Stimulated activated CD8-positive, alpha-beta memory T cell treated with anti-CD3 and anti-CD28 coated beads, Interleukin-4, amount 100 ng/mL, for 24 hours (primary cell): ENCODE results near the gene SCN9A.
"Not testable (repeated sequence)": the region's sequence is repeated elsewhere in the genome, so short reads cannot be mapped to it uniquely, and the experiment has no call there.

ENCODE experiments used
- DNase-seq: peaks from one replicate; pipeline ENCODE4 v3.0.0-alpha.2; 2020; ENCODE audit warnings: low read depth

SCN9A gene

DNA sequence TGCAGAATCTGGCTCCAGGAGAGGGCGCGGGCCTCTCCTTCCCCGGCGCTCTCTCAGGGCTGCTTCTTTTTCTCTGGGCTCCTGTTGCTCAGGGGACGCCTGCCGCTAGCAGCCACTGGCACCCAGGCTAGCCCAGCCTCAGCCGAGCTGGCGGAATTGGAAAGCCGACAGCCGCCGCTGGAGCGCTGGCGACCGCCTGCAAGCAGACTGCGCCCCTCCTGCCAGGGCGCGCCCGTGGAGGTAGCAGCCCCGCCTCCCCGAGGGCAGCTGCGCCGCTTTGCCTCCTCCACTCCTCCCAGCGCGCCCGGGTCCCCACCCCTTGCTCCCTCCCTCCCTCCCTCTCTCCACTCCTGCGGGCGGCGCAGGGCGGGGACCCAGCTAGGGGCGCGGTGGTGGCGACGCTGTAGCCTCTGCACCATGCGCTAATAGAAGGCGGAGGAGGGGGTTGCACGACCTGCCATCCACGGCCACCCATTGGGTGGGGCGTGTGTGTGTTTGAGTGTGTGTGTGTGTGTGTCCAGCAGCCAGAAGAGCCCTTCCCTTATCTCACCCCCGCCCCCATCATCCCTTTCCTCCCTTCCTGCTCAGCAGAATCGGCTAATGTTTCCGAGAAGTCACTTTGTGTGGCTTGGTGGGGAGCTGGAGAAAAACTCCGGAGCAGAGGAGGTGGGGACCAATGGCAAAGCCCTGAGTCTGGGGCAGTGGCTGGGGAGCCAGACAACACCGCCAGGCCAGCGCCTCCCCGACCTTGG is at the start of gene SCN9A:
TSS of gene SCN9A (minus strand) at position 209 of the 752 bp plus-strand sequence. CDS start 64,188 bp downstream, outside the sequence.
- peak; percentile 24 for DNase-seq

DNA sequence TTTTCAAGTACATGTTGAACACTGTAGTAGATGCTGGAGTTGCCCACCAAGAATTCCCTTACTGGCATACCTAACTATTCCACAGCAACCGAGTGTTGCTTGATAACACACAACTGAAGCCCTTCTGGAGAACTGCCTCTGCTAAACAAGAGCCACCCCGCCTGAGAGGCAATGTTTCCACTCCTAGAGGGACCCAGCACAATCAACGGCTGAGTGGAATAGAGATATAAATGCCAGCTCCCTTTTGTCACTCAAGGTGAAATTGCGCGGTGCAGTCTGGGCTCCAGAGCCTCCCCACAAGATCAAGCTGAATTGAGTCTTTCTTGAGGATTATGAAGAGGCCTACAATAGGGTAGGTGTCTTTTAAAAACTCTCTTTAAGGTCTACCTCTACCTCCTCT is 49.1 kb upstream of the SCN9A start:
- DNase-seq: no peak

DNA sequence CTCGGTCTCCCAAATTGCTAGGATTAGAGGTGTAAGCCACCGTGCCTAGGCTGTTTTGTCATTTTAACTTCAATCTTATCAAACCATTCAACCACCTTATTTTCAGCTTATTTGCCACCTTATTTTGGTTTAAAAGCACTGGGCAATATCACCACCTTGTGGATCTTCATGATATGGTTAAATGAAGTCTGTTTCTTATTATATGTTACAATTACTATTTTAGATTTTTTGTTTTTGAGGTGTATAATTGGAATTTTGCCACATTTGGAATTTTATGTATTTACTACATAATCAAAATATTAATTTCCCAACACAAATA is 43.8 kb upstream of the SCN9A start:
- no peak for DNase-seq

DNA sequence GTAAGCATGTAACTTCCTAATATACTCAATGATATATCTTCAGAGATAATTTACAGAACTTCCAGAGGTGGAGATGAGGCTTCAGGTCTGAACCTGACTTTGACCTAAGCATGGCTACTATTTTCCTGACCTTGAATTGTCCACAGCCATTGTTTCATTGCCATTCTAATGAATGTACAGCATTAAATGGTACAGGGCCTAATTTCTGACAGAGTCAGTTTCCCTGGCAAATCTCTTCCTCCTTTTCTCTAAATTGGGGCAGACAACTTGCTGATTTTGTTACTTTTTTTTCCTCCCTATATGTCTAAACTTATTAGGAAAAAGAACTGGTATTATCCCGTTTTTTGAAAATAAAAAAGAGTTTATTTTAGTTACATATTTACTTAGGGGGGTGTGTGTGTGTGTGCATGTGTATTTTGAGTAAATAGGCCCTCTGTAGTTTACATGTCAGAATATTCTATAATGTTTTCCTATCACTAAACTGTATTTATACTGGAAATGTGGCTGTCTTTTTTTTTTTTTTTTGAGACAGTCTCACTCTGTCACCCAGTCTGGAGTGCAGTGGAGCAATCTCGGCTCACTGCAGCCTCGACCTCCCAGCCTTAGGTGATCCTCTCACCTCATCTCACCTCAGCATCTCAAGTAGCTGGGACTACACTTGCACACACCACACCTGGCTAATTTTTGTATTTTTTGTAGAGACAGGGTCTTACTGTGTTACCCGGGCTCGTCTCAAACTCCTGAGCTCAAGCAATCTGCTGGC is 43.3 kb upstream of the SCN9A start:
- DNase-seq: no peak

DNA sequence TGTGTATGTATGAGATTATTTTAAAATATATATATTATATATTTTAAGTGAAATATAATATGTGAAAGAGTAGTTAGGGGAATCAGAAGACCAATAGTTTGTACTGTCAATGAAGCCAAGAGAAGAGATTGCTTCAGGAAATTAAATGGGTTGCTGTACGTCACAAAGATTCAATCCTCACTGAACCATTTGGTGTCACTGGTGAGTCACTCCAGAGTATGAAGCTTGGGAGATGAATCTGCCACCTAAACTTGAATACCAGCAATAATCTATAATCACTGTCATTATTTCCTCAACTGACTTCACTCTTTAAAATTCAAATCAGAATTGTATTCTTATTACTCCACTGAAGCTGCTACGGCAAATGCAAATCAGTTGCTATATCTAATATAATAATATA is 41.9 kb upstream of the SCN9A start:
- DNase-seq: no peak

DNA sequence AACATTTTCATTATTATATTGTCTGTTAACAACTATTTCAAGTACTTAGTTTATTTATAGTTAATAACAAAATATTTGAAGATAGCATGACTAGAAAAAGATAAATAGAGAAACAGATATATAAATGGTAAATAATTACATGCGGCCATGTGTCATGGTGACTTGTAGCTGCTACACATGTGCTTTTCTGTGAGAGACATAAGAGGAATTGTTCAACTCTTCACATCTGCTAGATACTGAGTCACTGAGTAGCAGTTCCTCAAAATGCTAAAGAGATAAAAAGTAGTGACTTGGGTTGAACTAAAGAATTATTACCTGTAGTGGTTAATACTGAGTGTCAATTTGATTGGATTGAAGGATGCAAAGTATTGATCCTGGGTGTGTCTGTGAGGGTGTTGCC is 37.5 kb upstream of the SCN9A start:
- no peak for DNase-seq

DNA sequence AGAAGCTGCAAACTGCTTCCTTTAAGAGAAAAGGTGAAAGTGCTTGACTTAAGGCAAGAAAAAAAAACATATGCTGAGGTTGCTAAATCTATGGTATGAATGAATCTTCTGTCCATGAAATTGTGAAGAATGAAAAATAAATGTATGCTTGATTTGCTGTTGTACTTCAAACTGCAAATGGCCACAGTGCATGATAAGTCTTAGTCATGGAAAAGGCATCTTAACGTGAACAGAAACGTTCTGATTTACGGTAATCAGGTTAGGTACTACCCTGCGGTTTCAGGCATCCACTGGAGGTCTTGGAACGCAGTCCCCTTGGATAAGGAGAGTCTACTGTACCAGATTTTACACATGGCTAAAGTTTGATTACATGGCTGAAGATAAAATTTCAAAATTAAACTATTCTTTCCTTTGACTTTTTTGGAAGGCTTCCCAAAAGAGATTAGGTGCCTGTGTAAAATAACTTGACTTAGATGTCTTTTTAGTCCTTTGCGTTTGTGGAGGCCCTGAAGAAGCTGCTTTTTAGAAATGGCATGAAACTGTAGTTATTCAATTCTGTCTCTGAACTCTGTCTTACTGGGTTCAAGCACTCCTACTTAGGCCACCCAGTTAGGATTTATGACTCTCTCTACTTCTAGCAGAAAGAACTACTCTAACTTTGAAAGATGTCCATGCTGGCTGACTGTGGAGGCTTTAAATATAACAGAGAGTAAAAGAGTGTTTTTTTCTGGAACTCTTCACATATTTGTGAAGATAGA is 35.9 kb upstream of the SCN9A start:
- DNase-seq: no peak

DNA sequence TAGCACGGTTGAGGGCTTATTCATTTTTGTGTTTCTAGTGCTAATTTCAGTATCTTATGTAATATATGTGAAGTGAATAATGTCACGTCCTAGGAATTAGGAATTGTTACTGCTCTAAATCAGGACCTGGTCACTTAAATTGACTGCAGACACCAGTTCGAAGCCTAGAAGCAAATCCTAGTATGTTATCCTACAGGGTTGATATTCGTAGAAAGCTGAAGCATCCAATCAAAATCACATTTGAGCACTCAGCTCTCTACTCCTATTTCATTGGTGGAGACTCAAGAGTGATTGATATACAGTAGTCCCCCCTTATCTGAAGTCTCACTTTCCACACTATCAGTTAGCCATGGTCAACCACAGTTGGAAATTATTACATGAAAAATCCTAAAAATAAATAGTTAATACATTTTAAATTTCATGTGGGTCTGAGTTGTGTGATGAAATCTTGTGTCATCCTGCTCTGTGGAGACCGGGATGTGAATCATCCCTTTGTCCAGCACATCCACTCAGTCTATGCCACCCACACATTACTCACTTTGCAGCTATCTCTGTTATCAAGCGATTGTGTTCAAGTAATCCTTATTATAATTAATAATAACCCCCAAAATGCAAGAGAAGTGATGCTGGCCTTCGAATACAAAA is 35.2 kb upstream of the SCN9A start:
- DNase-seq: no peak

DNA sequence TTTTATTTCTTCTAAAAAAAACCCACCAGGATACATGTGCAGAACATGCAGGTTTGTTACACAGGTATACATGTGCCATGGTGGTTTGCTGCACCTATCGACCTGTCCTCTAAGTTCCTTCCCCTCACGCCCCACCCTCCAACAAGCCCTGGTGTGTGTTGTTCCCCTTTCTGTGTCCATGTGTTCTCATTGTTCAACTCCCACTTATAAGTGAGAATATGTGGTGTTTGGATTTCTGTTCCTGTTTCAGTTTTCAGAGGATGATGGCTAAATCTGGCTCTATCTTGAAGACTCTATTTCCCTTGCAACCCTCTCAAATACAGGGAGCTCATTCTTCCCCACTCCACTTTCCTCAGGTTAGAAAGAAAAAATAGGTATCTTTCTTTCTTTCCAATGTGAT is 32.0 kb upstream of the SCN9A start:
- DNase-seq: not testable (repeated sequence)

DNA sequence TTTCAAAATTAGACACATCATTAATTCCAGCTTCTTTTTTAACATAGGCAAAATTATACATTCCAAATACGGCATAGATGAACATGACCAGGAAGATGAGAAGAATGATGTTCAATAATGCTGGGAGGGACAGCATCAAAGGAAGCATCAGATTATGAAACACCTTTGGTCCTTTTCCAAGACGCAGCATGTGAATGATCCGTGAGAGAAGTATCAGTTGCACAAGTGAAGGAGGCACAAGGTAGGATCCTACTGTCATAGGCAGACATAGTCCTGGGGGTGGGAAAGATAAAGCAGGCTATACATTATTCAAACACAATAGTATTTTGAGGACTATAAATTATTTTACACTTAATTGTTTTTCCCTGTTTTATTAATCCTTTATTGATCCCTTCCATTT is 30.6 kb upstream of the SCN9A start:
- DNase-seq: no peak

DNA sequence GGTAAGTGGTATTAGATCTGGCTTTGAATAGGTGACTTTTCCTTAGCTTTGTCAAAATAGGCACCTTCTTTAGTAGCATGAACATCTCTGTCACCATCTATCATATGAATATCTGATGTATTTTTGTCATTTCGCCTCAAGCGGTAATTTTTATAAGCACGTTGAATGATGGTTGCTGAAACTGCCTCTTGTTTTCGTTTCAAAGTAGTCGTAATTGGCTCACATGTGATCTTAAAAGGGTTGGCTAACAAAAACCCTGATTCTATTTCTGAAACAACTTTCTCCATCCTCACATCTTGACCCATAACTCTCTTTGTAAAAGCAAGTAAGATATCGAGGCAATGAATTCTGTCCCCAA is 29.8 kb upstream of the SCN9A start:
- DNase-seq: no peak

DNA sequence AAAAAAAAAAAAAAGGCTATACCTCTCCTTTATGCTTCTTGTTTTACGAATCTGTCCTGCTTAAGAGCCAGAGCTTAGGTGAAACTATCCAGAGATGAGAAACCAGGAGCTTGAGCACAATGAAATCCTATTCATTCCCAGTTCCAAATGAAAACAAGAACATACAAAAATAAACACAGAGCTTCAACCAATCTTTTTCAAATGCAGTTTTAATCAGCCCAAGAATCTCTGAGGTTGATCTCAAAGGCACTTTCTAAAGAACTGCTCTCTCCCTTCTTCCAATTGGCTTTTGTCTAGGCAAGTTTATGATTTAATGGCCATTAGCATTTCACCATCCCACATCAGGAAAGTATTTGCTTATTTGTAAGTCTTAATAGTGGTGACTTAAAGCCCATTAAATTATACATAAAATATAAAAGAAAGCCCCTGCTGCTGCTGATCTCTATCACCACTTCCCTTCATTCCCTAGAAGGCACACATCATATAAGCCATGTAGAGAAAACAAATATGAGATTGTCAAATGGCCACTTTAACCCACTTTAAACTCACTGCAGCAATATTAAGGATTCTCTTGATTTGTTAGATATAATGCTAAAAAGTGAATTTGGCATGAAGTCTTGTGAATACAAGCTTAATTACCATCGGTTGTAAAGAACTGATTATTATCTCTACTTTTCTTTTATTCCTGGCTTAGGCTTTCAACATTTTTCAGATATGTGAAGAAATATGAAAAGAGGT is 29.3 kb upstream of the SCN9A start:
- DNase-seq: no peak

DNA sequence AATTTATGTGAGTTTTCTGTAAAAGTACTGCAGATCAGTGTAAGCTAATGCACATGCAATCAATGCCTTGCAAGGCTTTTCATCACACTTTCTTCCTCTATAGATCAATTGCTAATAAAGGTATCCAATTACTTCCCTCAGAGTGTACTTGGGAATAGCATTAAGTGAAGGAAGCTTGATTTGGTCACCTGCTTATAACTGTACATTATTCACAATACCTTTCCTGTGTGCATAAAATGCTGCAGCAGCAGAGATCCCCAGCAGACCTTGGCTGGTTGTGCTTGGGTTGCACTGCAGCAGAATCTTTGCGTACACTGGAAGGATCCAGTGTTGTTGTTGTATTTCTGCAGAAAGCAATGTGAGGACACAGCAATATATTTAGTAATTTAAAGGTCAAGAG is 18.5 kb upstream of the SCN9A start:
- DNase-seq: no peak

DNA sequence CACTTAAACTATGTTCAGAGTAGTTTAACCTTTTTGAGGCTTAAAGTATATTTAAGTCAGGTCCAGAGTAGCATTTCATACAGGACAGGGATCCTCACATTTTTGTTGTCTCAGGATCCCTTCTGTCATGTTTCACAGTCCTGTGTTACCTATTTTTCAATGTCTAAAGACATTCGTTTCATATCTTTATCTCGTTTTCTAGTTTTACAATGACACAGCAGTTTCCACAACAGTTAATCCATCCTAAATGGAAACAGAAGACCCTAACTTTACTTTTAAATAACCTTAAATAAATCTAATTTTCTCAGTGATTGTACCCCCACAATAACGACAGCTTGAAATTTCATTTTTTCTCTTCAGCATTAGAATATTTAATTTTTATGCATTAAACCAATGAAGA is 17.3 kb upstream of the SCN9A start:
- no peak for DNase-seq

DNA sequence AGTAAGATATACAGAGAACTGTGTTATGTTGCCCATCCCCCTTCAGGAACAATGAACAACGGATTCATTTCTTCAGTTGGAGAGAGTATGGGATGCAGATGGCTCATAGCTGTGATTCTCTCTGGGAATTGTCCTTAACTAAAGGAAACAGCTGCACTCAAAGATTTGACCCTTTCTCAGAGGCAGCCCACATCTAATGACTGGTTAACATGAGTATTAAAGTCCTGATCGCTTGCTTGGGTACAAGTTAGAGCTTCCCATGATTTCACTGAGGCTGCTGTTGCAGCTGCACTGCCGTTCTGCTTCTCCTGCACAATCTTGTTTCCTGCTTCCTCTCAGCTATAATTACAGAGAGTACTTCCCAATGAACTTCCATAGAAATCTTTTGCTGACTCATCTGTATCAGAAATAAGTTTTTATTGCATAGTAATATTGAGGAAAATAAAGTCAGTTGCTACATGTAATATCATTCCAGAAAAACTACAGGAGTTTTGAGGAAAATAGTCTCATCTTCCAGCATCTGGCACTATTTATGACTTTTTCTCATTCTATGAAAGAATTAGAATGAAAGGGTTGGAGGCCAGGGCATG is 12.8 kb upstream of the SCN9A start:
- no peak for DNase-seq

DNA sequence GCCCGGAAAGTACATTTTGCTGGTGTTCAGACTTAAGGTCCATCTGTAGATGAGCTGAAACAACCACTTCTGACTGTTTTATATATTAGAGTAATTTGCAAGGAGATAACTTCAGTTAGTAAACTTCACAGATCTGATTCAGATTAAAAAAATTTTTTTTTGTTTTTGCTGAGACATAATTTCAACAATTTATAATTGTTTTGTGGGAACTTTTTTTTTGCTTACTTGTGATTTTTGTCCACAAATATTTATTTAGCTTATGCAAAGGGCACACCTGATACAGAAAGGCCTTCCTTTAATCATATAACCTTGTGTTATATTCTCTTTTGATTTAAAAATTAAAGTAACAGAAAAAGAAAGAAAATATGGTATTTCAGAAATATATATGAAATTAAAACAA is 9.6 kb upstream of the SCN9A start:
- no peak for DNase-seq

DNA sequence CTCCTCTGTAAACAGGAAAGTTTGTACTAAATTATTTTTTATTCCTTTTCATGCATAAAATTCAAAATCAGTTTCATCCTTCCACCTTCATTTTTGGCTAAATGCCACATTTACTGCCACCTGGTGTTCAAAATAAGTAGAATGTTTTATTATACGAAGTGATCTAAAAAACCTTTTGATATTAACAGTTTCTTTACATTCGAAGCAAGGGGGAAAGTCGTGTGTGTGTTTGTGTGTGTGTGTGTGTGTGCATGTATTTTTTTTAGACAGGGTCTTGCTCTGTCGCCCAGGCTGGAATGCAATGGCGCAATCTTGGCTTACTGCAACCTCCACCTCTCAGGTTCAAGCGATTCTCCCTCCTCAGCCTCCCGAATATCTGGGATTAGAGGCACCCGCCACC is 9.0 kb upstream of the SCN9A start:
- DNase-seq: no peak

DNA sequence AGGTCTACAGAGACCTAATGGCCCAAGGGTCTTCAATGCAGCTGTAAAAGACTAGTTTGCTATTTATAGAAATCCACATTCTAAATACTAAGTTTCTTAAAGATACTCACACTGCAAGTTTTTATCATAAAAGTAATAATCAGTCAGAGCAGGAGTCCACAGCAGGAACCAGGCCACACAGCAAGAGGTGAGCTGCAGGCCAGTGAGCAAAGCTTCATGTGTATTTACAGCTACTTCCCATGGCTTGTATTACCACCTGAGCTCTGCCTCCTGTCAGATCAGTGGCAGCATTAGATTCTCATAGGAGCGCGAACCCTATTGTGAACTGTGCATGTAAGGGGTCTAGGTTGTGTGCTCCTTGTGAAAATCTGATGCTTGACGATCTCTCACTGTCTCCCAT is 6.7 kb upstream of the SCN9A start:
- DNase-seq: no peak

DNA sequence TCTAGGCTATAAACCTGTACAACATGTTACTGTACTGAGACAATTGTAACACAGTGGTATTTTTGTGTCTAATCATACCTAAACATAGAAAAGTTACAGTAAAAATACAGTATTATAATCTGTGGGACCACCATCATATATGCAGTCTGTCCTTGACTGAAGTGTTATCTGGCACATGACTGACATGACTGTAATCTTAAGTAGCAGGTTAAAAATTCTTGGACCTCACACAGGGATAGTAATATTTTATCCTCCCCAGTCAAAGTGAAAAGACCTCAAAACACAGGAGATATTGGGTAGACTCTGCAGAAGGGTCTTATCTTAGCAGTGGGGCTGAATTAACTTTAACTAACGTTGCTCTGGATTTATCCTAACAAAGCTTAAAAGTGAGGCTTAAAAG is 4.9 kb upstream of the SCN9A start:
- DNase-seq: no peak

DNA sequence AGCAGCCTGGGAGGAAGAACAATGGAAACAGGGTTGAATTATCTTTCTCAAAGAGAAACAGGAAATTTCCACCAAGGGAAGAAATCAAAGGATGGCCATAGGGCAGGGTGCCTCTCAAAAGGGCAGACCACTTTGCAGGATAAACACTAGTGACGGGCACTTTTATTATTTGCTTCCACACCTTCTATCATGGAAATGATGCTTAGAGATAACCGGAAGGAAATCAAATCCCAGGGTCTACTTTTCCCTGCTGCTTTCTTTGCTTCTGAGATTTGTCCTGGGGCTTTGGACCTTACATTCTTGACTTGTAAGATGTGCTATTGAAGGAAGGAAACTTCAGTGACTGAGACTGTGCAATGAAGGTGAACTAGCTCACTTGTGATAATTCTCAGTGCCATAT is 1.1 kb upstream of the SCN9A start:
- no peak for DNase-seq

DNA sequence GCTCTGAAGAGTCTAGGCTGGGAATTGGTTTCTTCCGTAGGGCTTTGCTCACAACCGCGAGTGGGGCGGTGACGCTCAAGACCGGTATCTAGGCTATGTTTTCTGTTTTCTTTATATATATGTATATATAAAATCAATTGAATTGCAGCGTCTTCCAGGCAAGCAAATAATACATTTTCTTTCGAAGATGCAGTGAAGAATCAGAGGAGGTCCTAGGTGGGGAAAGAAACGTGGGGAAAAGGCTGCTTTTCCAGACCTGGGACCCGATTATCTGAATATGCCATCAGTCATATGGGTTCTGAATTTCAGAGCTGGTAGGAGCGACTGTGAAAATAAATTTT is 714 bp upstream of the SCN9A start:
- DNase-seq: no peak
